K562 (cell line): ENCODE data around the gene PI4KA. TPM values are rescaled to one million over a fixed set of nuclear protein-coding genes. Genes with fewer than 3 reads are reported as not detected.

Source experiments
- ATAC-seq: fragments of 200-7000 bp; cut with Tn5 transposase; 3 replicates; pipeline ENCODE4 v1.9.1; 2020; ENCODE audit warnings: moderate library complexity
- BruUV-seq: library from RNA; stranded (reverse); fragments of 400-500 nt; replicated peaks from 2 replicates; lab custom pipeline; 2021; lab: Mats Ljungman, UMichigan
- CTCF ChIA-PET: fragments of 300-600 bp; formaldehyde crosslinking; extraction: SDS; loops from one replicate; lab custom pipeline; 2021; ENCODE audit warnings: low intra/inter-chr PET ratio; lab: Yijun Ruan, JAX
- POLR2A ChIA-PET: fragments of 300-600, 350-650 bp; sonication (Branson Sonifier 250); formaldehyde crosslinking; extraction: SDS; loops from one replicate; lab custom pipeline; 2021; ENCODE audit warnings: antibody characterized with exemption, inconsistent platforms; lab: Yijun Ruan, JAX
- DNase-seq, 4 experiments: peaks; one replicate each; pipeline versions ENCODE4 v3.0.0 to v3.0.0-alpha.2; 2011 to 2018; ENCODE audit warnings: low spot score in 3 of 4, mixed read lengths in 3 of 4; ENCODE audit errors: extremely low read depth in 1 of 4
- FAIRE-seq: peaks from 2 replicates; lab custom pipeline; 2011; peaks lifted over from hg19 to GRCh38; lab: Jason Lieb, UNC
- H2AFZ ChIP-seq: 2 replicates; pipeline ENCODE4 v1.6.0; 2011; ENCODE audit warnings: low read depth, low read length, control low read depth, inconsistent platforms
- H3K27ac ChIP-seq: fragments of 200-600 bp; 3 replicates; pipeline ENCODE4 v1.8.0; 2011; ENCODE audit warnings: low read depth, mild to moderate bottlenecking, control low read depth, inconsistent platforms, low read length, moderate library complexity, mixed read lengths; ENCODE audit errors: extremely low read depth
- H3K27me3 ChIP-seq, 2 experiments: fragments of 300-600 bp in 1 of 2; 2 replicates in 1 of 2; 3 replicates in 1 of 2; pipeline versions ENCODE4 v1.6.0 to v1.8.0; 2011; ENCODE audit warnings: inconsistent platforms in 2 of 2, low read length in 2 of 2, mild to moderate bottlenecking in 1 of 2, mixed read lengths in 1 of 2, moderate library complexity in 1 of 2; ENCODE audit not compliant: control insufficient read depth in 2 of 2, insufficient read depth in 2 of 2
- H3K36me3 ChIP-seq: fragments of 300-600 bp; 3 replicates; pipeline ENCODE4 v1.8.0; 2011; ENCODE audit warnings: mild to moderate bottlenecking, low read length, inconsistent platforms; ENCODE audit not compliant: control insufficient read depth, insufficient read depth
- H3K4me1 ChIP-seq, 2 experiments: fragments of 200-600 bp in 1 of 2; replicated peaks in 1 of 2; 2 replicates in 1 of 2; 3 replicates in 1 of 2; pipeline versions ENCODE4 v1.5.1 to v1.8.0; 2011; ENCODE audit warnings: inconsistent platforms in 2 of 2, low read length in 2 of 2, mild to moderate bottlenecking in 1 of 2, mixed read lengths in 1 of 2, moderate library complexity in 1 of 2; ENCODE audit not compliant: control insufficient read depth in 2 of 2, insufficient read depth in 2 of 2
- H3K4me2 ChIP-seq: 2 replicates; pipeline ENCODE4 v1.6.1; 2011; ENCODE audit warnings: low read length, control low read depth, inconsistent platforms, mixed read lengths; ENCODE audit not compliant: insufficient read depth
- H3K4me3 ChIP-seq: fragments of 200-600 bp; sonication (generic), shearing (Covaris generic); 2 replicates; pipeline ENCODE4 v1.5.1; 2016; ENCODE audit warnings: control low read depth, inconsistent platforms
- H3K79me2 ChIP-seq: fragments of 200-600 bp; 3 replicates; pipeline ENCODE4 v1.8.0; 2011; ENCODE audit warnings: low read length, inconsistent platforms; ENCODE audit not compliant: control insufficient read depth, insufficient read depth
- H3K9ac ChIP-seq, 2 experiments: 2 replicates each; pipeline versions ENCODE4 v1.6.0 to v1.6.1; 2011; ENCODE audit warnings: low read depth in 2 of 2, low read length in 2 of 2, control low read depth in 1 of 2, inconsistent platforms in 1 of 2, mild to moderate bottlenecking in 1 of 2, mixed read lengths in 1 of 2; ENCODE audit not compliant: insufficient read depth in 1 of 2
- H3K9me1 ChIP-seq: one replicate; pipeline ENCODE4 v1.6.0; 2011; ENCODE audit warnings: inconsistent platforms, mild to moderate bottlenecking, low read length, moderate library complexity; ENCODE audit not compliant: control insufficient read depth, insufficient read depth
- H3K9me3 ChIP-seq: replicated peaks from 2 replicates; pipeline ENCODE4 v1.5.1; 2011; ENCODE audit warnings: low read depth, low read length, inconsistent platforms; ENCODE audit not compliant: control insufficient read depth, insufficient read depth
- H4K20me1 ChIP-seq: replicated peaks from 2 replicates; pipeline ENCODE4 v1.6.1; 2011; ENCODE audit warnings: low read length, inconsistent platforms, mixed read lengths; ENCODE audit not compliant: control insufficient read depth, insufficient read depth
- BDP1 ChIP-seq: IDR thresholded peaks from 3 replicates; pipeline ENCODE4 v1.6.1; 2011; ENCODE audit not compliant: insufficient read length, insufficient read depth
- NR2C2 ChIP-seq, 2 experiments: fragments of 200-800 bp in 1 of 2; sonication (Bioruptor generic) in 1 of 2; sonication (generic) in 1 of 2; formaldehyde crosslinking in 1 of 2; IDR thresholded peaks; 2 replicates each; pipeline versions ENCODE4 v1.6.1 to v1.8.0; 2016 to 2022; ENCODE audit warnings: mild to moderate bottlenecking in 1 of 2, missing compliant biosample characterization in 1 of 2, missing genetic modification characterization in 1 of 2, missing genetic modification reagents in 1 of 2
- NUFIP1 ChIP-seq: fragments of 450-650 bp; IDR thresholded peaks from 2 replicates; pipeline ENCODE4 v1.6.1; 2018; ENCODE audit not compliant: partially characterized antibody
- PCBP2 ChIP-seq: fragments of 200-400 bp; formaldehyde crosslinking; IDR thresholded peaks from 2 replicates; pipeline ENCODE4 v1.6.1; 2018; ENCODE audit warnings: low read length, low read depth, mild to moderate bottlenecking, moderate library complexity; ENCODE audit not compliant: poor library complexity, severe bottlenecking
- RNF2 ChIP-seq: sonication (generic); IDR thresholded peaks from 2 replicates; pipeline ENCODE4 v1.6.1; 2016
- TAF7 ChIP-seq: fragments of 450-650 bp; IDR thresholded peaks from 2 replicates; pipeline ENCODE4 v1.6.1; 2016; ENCODE audit warnings: missing genetic modification characterization, missing compliant biosample characterization
- THRAP3 ChIP-seq: fragments of 450-650 bp; IDR thresholded peaks from 2 replicates; pipeline ENCODE4 v1.6.1; 2016; ENCODE audit warnings: mild to moderate bottlenecking, inconsistent platforms, borderline replicate concordance
- ZNF174 ChIP-seq: fragments of 250-450 bp; sonication (Bioruptor Pico); IDR thresholded peaks from 2 replicates; pipeline ENCODE4 v1.4.0; 2020; ENCODE audit warnings: mild to moderate bottlenecking
- ZNF586 ChIP-seq: fragments of 450-650 bp; formaldehyde crosslinking; conservative IDR thresholded peaks from 2 replicates; pipeline ENCODE4 v1.4.0; 2020; ENCODE audit warnings: mild to moderate bottlenecking, moderate library complexity
- ZNF589 ChIP-seq: fragments of 200-800 bp; sonication (Bioruptor generic); IDR thresholded peaks from 2 replicates; pipeline ENCODE4 v1.6.1; 2016; ENCODE audit warnings: low read depth, missing genetic modification characterization, missing compliant biosample characterization
- ZNF75A ChIP-seq: fragments of 450-650 bp; formaldehyde crosslinking; IDR thresholded peaks from 2 replicates; pipeline ENCODE4 v1.4.0; 2020; ENCODE audit warnings: mild to moderate bottlenecking
- WGBS: fragments of 100-300 bp; shearing (Covaris generic); methylation state at CpG from one replicate; pipeline ENCODE4 v1.1.6; 2016; ENCODE audit warnings: low coverage, mixed read lengths; ENCODE audit not compliant: insufficient coverage; ENCODE audit errors: missing lambda C conversion rate; 5-methylcytosine and 5-hydroxymethylcytosine counted together
- in situ Hi-C: fragments of 300-500 bp; cut with MboI; formaldehyde crosslinking; loops from 4 replicates; pipeline ENCODE4 v1.15.0; 2018; ENCODE audit warnings: inconsistent platforms, mixed read lengths
- intact Hi-C: fragments of 100-400 bp; cut with micrococcal nuclease; formaldehyde crosslinking; loops from 2 replicates; pipeline ENCODE4 v1.14.2; 2022
- polyA plus RNA-seq, 8 experiments: library from polyadenylated mRNA; depleted of rRNA in 4 of 8; stranded (reverse) in 5 of 8; unstranded in 3 of 8; fragments of >200 nt; fragmentation: Nextera tagmentation in 2 of 8; fragmentation: Illumina TruSeq in 1 of 8; extraction: Ambion mirVana in 2 of 8; extraction: Trizol in 1 of 8; gene quantifications; 2 replicates each; pipeline versions ENCODE4 v1.2.1 to v1.2.3, GENCODE V29; 2011 to 2014; ENCODE audit warnings: inconsistent platforms in 1 of 8, missing spikeins in 1 of 8
- total RNA-seq, 7 experiments: library from RNA; depleted of rRNA in 6 of 7; stranded (reverse); fragments of >200 nt in 6 of 7; fragmentation: Illumina TruSeq in 2 of 7; extraction: Trizol in 2 of 7; gene quantifications; 2 replicates each; pipeline versions ENCODE4 v1.2.1 to v1.2.3, GENCODE V29; 2011 to 2021; ENCODE audit warnings: low replicate concordance in 1 of 7
- TF ChIP-seq, protein P1 (sequence below), 2 experiments: fragments of 450-650 bp; formaldehyde crosslinking in 1 of 2; IDR thresholded peaks; 2 replicates each; pipeline versions ENCODE4 v1.4.0 to v1.6.1; 2014 to 2020; ENCODE audit warnings: mild to moderate bottlenecking in 2 of 2, borderline replicate concordance in 1 of 2, low read depth in 1 of 2

The PI4KA gene
- total and polyA plus RNA-seq, 9 of the 15 experiments (the other 6 are each of a cell fraction or from before 2014, with no cell fraction given) = 7.3 to 187 (median 84.7) TPM

DNA sequence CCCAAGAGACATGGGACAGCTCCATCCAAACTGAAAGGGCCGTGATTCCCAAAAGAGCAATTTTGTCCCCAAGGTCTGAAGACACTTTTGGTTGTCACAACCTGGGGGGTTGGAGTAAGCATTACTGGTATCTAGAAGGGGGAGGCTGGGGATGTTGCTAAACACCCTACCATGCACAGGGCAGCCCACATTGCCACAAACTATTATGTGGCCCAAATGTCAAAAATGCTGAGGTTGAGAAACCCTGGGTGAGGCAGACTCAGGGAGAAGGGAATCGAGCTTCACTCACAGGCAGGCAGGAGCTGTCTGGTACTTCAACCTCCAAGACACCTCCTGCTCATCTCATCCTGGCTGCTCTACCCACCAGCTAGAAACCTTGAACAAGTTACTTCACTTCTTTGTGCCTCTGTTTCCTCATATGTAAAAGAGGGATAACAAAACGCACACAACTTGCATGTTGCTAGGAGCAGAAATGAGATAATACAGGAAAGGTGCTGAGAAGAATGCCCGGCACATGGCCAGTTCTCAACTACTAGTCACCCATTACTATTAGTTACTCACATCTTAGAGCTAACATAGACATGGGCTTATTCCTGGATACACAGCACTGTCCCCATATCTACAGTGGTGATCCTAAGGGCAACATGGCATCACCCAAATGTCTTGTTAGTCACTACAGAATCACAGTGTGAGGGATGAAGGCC is 75.9 kb downstream of the PI4KA start:
- Histone ChIP-seq H3K4me2 (no peak overlapping the region), H3K9me1 (peaks cover 15% of the 10 kb centered on the region), H4K20me1 (peaks cover 74% of the 10 kb centered on the region), H3K4me3 (no peak overlapping the region), H3K36me3 (peaks cover 40% of the 10 kb centered on the region; the same call in 2 of the 3 replicates), H3K9ac (no peak overlapping the region), H3K27me3 (no peaks in the 10 kb centered on the region), H2AFZ (no peak overlapping the region), H3K4me1 (peaks cover 13 to 20% of the 10 kb centered on the region in 2 experiments), H3K9me3 (no peaks in the 10 kb centered on the region), H3K27ac (no peak overlapping the region), H3K79me2 (no peaks in the 10 kb centered on the region)
- FAIRE-seq (no peak), ATAC-seq (no peak), DNase-seq (no peak)
- ChIA-PET POLR2A (interaction anchor here (0.6 to 3.8 kb wide), 8 partner anchors 9 to 220 kb away, joined by 3 to 12 read pairs (median 3); partner anchors contain the start of genes SERPIND1 and THAP7), CTCF (interaction anchor here (0.8 to 1.3 kb wide), 3 partner anchors 21 to 85 kb away, joined by 3 to 4 read pairs (median 3); no protein-coding TSS in a partner anchor)
- no TSS peak for BruUV-seq
- in situ Hi-C loops (loop anchor here (25.0 kb wide), 2 partner anchors 355 to 1945 kb away; no protein-coding TSS in a partner anchor), intact Hi-C loops (loop anchor here (5.0 kb wide), 2 partner anchors 40 to 175 kb away; no protein-coding TSS in a partner anchor)
- WGBS = 72% methylated on average over 4 of the region's 4 CpGs
- no peak for TF ChIP-seq ZNF174 (CRISPR knock-in tag)
- no peak for TF ChIP-seq RNF2
- TF ChIP-seq PCBP2 = no peak
- TF ChIP-seq THRAP3 = no peak
- no peak for TF ChIP-seq BDP1
- no peak for TF ChIP-seq TAF7 (tag)
- TF ChIP-seq, protein P1, sequence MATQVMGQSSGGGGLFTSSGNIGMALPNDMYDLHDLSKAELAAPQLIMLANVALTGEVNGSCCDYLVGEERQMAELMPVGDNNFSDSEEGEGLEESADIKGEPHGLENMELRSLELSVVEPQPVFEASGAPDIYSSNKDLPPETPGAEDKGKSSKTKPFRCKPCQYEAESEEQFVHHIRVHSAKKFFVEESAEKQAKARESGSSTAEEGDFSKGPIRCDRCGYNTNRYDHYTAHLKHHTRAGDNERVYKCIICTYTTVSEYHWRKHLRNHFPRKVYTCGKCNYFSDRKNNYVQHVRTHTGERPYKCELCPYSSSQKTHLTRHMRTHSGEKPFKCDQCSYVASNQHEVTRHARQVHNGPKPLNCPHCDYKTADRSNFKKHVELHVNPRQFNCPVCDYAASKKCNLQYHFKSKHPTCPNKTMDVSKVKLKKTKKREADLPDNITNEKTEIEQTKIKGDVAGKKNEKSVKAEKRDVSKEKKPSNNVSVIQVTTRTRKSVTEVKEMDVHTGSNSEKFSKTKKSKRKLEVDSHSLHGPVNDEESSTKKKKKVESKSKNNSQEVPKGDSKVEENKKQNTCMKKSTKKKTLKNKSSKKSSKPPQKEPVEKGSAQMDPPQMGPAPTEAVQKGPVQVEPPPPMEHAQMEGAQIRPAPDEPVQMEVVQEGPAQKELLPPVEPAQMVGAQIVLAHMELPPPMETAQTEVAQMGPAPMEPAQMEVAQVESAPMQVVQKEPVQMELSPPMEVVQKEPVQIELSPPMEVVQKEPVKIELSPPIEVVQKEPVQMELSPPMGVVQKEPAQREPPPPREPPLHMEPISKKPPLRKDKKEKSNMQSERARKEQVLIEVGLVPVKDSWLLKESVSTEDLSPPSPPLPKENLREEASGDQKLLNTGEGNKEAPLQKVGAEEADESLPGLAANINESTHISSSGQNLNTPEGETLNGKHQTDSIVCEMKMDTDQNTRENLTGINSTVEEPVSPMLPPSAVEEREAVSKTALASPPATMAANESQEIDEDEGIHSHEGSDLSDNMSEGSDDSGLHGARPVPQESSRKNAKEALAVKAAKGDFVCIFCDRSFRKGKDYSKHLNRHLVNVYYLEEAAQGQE (IDR thresholded peaks at IDR 0.05; ENCODE audit: borderline replicate concordance) = no peak
- TF ChIP-seq, protein P1 (CRISPR knock-in tag; IDR thresholded peaks at IDR 0.05; ENCODE audit: low read depth) = no peak
- TF ChIP-seq ZNF589 = no peak
- no peak for TF ChIP-seq NUFIP1
- no peak; the same call in 1 of the 2 replicates for TF ChIP-seq NR2C2 (CRISPR knock-in tag; IDR thresholded peaks at IDR 0.05)
- no peak for TF ChIP-seq NR2C2 (tag; IDR thresholded peaks at IDR 0.05)
- no peak for TF ChIP-seq ZNF75A (CRISPR knock-in tag)
- TF ChIP-seq ZNF586 (CRISPR knock-in tag) = no peak
